ENCODE results near the gene CEP170B. TPM values are rescaled to one million over a fixed set of nuclear protein-coding genes. Genes with fewer than 3 reads are reported as not detected.
"Not testable (repeated sequence)": the region's sequence is repeated elsewhere in the genome, so short reads cannot be mapped to it uniquely, and the experiment has no call there.

Gene CEP170B
- total RNA-seq, 2 donors from 2014 or later, result 3.4 to 3.8 TPM

DNA sequence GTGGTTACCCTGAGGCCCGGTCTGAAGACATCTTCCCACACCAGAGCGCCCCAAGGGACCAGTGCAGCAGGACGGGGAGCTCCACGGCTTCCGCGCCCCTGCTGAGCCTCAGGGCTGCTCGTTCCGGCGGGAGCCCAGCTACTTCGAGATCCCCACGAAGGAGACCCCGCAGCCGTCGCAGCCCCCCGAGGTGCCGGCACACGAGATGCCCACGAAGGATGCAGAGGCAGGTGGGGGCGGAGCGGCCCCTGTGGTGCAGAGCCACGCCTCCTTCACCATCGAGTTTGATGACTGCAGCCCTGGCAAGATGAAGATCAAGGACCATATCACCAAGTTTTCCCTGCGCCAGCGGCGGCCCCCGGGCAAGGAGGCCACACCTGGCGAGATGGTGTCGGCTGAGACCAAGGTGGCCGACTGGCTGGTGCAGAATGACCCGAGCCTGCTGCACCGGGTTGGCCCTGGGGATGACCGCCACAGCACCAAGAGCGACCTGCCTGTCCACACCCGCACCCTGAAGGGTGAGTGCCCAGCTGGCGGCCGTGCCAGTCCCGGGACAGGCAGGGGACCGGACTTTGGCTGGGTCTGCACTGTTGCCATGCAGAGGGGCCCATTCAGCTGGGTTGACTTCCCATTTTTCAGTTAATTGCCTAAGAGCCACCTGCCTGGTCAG lies 18.1 kb downstream of the CEP170B start:
- DNase-seq (ENCODE audit: low spot score) (no peak), ATAC-seq (no peak)
- Mint-ChIP-seq H3K27me3 (no peaks in the 10 kb centered on the region), H3K4me1 (ENCODE audit: low read depth in 2 of 2) (no peaks in the 10 kb centered on the region), H3K27ac (no peak overlapping the region), H3K9me3 (no peaks in the 10 kb centered on the region), H3K36me3 (no peaks in the 10 kb centered on the region), H3K4me3 (no peak overlapping the region)

DNA sequence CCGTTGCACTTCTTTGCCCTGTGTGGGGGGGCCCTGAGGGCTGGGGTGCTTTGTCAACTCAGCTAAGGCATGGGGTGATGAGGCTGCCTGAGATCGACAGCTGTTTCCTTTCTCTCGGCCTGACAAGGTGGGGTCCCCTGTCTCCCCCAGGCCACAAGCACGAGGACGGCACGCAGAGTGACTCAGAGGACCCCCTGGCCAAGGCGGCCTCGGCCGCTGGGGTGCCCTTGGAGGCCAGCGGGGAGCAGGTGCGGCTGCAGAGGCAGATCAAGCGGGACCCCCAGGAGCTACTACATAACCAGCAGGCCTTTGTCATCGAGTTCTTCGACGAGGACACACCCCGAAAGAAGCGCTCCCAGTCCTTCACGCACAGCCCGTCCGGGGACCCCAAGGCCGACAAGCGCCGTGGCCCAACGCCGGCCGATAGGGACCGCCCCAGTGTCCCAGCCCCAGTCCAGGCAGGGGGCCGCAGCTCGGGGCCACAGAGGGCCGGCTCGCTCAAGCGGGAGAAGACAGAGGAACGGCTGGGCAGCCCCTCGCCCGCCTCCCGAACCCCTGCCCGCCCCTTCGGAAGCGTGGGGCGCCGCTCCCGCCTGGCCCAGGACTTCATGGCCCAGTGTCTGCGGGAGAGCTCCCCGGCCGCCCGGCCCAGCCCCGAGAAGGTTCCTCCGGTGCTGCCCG lies 18.8 kb downstream of the CEP170B start:
- ATAC-seq (no peak), DNase-seq (ENCODE audit: low spot score) (no peak)
- Mint-ChIP-seq H3K27me3 (no peaks in the 10 kb centered on the region), H3K4me1 (ENCODE audit: low read depth in 2 of 2) (no peaks in the 10 kb centered on the region), H3K4me3 (no peak overlapping the region), H3K9me3 (no peaks in the 10 kb centered on the region), H3K36me3 (no peaks in the 10 kb centered on the region), H3K27ac (no peak overlapping the region)

DNA sequence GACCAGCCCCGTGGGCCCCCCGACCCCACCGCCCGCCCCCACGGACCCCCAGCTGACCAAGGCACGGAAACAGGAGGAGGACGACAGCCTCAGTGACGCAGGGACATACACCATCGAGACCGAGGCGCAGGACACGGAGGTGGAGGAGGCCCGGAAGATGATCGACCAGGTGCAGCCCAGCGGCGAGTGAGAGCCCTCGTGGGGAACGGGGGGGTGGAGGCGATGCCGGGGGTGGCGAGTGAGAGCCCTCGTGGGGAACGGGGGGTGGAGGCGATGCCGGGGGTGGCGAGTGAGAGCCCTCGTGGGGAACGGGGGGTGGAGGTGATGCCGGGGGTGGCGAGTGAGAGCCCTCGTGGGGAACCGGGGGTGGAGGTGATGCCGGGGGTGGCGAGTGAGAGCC lies 19.3 kb downstream of the CEP170B start:
- DNase-seq (ENCODE audit: low spot score); H3K27ac Mint-ChIP-seq; H3K4me1 Mint-ChIP-seq (ENCODE audit: low read depth in 2 of 2); H3K9me3 Mint-ChIP-seq; ATAC-seq; H3K27me3 Mint-ChIP-seq; H3K4me3 Mint-ChIP-seq; H3K36me3 Mint-ChIP-seq: not testable (repeated sequence)

DNA sequence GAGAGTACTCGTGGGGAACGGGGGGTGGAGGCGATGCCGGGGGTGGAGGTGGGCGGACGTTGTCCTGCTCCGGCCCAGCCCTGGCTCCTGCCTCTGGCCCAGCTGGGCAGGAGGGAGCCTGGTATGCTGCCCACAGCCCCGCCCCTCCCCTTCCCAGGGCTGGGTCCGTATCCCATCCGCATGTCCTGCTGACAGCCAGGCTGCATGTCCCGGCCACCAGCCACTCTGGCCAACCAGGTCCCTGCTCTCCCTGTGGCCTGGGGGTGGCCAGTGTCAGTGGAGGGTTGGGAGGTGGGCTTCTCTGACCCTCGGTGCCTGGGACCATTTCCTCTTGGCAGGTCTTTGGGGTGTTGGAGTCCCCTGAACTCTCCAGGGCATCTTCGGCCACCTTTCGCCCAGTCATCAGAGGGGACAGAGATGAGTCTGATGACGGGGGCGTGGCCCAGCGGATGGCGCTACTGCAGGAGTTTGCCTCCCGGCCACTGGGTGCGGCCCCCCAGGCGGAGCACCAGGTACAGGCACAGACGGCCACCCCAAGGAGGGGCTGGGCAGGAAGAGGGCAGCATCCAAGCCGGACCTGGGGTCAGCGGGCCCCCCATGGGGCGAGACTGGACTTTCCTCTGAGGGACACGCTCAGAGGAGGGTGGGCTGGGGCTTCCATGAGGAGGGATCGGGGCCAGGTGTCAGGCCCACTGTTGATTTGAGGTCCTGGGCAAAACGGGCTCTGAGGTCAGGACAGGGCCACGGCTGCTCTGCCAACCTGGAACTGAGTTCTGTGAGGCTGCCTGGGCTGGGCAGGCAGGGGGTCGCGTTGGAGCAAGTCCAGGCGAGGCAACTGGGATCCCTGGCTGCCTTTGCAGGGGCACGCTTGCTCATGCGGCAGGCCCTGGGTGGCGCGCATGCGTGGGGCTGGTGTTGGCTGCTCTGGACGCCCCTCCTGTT lies 20.2 kb downstream of the CEP170B start:
- H3K9me3 Mint-ChIP-seq, result no peaks in the 10 kb centered on the region
- H3K4me3 Mint-ChIP-seq, result no peak overlapping the region
- ATAC-seq (no peak), DNase-seq (ENCODE audit: low spot score) (no peak)
- no peaks in the 10 kb centered on the region for H3K36me3 Mint-ChIP-seq
- H3K27me3 Mint-ChIP-seq, result no peaks in the 10 kb centered on the region
- no peak overlapping the region for H3K27ac Mint-ChIP-seq
- no peaks in the 10 kb centered on the region for H3K4me1 Mint-ChIP-seq (ENCODE audit: low read depth in 2 of 2)

DNA sequence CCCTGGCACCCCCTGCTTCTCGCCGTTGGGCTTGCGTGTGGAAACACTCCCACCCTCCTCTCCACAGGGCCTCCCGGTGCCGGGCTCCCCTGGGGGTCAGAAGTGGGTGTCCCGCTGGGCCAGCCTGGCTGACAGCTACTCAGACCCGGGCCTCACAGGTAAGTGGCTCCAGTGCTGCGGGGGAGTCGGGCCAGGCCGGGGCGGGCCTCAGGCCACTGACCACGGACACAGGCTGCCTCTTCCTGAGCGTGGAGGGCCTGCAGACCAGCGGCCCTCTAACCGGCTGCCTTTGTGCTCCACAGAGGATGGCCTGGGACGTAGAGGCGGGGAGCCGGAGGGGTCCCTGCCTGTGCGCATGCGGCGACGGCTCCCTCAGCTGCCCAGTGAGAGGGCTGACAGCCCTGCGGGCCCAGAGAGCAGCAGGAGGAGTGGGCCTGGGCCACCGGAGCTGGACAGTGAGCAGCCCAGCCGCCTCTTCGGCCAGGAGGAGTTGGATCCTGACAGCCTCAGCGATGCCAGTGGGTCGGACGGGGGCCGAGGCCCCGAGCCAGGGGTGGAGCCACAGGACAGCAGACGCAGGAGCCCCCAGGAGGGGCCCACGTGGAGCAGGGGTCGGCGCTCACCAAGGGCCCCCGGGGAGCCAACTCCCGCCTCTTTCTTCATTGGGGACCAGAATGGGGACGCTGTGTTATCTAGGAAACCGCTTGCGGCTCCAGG lies 21.1 kb downstream of the CEP170B start:
- H3K27ac Mint-ChIP-seq, result no peak overlapping the region

DNA sequence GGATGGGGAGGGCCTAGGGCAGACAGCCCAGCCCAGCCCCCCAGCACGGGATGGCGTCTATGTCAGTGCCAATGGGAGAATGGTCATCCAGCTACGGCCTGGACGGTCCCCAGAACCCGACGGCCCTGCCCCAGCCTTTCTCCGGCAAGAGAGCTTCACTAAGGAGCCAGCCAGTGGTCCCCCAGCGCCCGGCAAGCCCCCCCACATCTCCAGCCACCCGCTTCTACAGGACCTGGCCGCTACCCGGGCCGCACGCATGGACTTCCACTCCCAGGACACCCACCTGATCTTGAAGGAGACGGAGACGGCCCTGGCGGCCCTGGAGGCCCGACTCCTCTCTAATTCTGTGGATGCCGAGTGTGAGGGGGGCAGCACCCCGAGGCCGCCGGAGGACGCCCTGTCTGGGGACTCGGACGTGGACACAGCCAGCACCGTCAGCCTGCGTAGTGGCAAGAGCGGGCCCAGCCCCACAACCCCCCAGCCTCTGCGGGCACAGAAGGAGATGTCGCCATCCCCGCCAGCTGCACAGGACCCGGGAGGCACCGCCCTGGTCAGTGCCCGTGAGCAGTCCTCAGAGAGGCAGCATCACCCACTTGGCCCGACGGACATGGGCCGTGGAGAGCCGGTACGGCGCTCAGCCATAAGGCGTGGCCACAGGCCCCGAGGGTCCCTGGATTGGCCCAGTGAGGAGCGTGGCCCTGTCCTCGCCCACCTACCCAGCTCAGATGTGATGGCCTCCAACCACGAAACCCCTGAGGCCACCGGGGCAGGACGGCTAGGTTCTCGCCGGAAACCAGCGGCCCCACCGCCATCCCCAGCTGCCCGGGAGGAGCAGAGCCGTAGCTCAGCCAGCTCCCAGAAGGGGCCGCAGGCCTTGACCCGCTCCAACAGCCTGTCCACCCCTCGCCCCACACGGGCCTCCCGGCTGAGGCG lies 21.9 kb downstream of the CEP170B start:
- H3K9me3 Mint-ChIP-seq, result no peaks in the 10 kb centered on the region
- no peaks in the 10 kb centered on the region for H3K36me3 Mint-ChIP-seq
- DNase-seq (ENCODE audit: low spot score) (no peak), ATAC-seq (no peak)
- H3K27ac Mint-ChIP-seq, result no peak overlapping the region
- H3K4me1 Mint-ChIP-seq (ENCODE audit: low read depth in 2 of 2), result no peaks in the 10 kb centered on the region
- H3K4me3 Mint-ChIP-seq, result no peak overlapping the region
- H3K27me3 Mint-ChIP-seq, result no peaks in the 10 kb centered on the region

More for the DNA sequence above, 21.1 kb downstream of the CEP170B start:
- Mint-ChIP-seq H3K27me3 (no peaks in the 10 kb centered on the region), H3K9me3 (no peaks in the 10 kb centered on the region), H3K36me3 (no peaks in the 10 kb centered on the region), H3K4me1 (ENCODE audit: low read depth in 2 of 2) (no peaks in the 10 kb centered on the region), H3K4me3 (no peak overlapping the region)
- no peak for DNase-seq (ENCODE audit: low spot score)
- no peak for ATAC-seq

DNA sequence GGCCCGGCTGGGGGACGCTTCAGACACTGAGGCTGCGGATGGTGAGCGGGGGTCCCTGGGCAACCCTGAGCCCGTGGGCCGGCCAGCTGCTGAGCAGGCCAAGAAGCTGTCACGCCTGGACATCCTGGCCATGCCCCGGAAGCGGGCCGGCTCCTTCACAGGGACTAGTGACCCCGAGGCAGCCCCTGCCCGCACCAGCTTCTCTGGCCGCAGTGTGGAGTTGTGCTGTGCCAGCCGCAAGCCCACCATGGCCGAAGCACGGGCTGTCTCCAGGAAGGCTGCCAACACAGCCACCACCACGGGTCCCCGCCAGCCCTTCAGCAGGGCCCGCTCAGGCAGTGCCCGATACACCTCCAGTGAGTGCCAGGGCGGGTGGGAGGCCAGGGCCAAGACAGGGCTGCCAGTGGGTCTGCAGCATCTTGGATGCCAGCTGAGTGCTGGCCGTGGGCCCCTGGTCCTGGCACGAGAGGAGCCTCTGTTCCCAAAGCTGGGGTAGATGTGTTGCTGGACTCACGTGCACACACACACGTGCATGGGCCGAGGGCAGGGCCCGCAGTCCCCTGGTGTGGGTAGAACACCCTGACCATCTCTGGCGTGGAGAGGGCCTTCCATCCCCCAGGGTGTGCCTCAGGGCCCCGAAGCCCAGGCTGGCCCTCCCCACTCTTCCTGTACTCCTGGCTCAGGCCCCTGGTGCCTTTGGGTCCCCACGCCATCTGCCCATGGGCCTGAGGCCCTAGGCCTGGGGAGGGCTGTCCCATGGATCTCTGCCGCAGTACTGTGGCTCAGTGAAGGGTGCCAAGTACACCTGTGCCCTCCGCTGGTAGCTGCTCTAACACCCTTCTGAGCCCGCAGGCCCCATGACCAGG lies 22.8 kb downstream of the CEP170B start:
- Mint-ChIP-seq H3K4me1 (ENCODE audit: low read depth in 2 of 2) (no peaks in the 10 kb centered on the region), H3K4me3 (no peak overlapping the region), H3K27me3 (no peaks in the 10 kb centered on the region), H3K36me3 (no peaks in the 10 kb centered on the region), H3K9me3 (no peaks in the 10 kb centered on the region), H3K27ac (no peak overlapping the region)
- DNase-seq (ENCODE audit: low spot score), result no peak
- no peak for ATAC-seq

DNA sequence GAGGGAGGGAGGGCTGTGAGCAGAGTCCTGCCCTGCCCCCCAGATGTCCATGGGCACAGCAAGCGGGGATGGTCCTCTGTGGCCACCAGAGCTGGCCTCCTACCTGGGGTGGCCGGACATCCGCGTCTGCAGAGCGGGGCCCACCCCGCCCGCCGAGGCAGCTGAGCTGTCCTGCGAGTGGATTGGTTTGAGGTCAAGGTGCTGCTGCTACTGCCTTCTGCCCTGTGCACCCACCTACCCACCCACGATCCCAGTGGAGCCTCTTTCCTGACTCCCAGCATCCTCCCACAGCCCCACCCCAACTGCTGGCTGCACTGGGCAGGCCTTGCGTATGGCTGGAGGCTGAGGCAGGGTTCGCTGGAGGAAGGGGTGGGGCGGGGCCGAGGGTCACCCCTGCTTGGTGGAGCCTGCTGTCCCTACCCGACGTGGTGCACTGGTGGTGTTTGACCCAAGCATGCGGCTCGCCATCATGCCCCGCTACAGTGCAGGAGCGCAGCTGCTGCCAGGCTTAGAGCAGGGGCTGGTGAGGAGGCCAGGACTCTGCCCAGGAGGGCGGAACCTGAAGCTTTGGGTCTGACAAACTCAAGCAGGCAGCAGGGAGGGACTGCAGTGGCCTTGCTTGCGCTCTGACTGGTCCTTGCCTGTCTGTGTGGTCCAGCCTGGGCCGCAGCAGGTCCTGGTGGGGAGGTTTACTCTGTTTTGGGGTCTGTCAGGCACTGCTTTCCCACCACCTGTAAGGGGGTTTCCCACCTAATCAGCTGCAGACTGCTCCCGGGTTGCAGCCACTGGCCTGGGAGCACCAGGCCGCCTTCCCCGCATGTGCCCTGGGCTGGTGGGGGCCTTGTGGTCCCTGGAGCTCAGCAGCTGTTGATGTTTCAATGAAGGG lies 23.7 kb downstream of the CEP170B start:
- Mint-ChIP-seq H3K9me3 (no peaks in the 10 kb centered on the region), H3K4me3 (no peak overlapping the region), H3K27me3 (no peaks in the 10 kb centered on the region), H3K36me3 (no peaks in the 10 kb centered on the region), H3K27ac (no peak overlapping the region), H3K4me1 (ENCODE audit: low read depth in 2 of 2) (no peaks in the 10 kb centered on the region)
- DNase-seq (ENCODE audit: low spot score), result no peak
- ATAC-seq, result no peak

DNA sequence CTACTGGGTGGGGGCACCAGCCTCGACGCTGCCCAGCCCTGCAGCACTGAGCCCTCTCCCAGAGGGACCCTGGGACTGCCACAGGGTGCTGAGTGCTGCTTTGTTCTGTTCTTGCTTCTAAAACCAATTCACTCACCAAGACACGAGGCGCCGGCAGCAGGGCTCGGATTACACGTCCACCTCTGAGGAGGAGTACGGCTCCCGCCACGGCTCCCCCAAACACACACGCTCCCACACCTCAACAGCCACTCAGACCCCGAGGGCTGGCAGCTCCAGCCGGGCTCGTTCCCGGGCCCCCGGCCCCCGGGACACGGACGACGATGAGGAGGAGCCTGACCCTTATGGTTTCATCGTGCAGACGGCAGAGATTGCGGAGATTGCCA lies 24.3 kb downstream of the CEP170B start:
- Mint-ChIP-seq H3K27ac (no peak overlapping the region), H3K36me3 (no peaks in the 10 kb centered on the region), H3K4me3 (no peak overlapping the region), H3K4me1 (ENCODE audit: low read depth in 2 of 2) (no peaks in the 10 kb centered on the region), H3K9me3 (no peaks in the 10 kb centered on the region), H3K27me3 (no peaks in the 10 kb centered on the region)
- ATAC-seq, result no peak
- DNase-seq (ENCODE audit: low spot score), result no peak

DNA sequence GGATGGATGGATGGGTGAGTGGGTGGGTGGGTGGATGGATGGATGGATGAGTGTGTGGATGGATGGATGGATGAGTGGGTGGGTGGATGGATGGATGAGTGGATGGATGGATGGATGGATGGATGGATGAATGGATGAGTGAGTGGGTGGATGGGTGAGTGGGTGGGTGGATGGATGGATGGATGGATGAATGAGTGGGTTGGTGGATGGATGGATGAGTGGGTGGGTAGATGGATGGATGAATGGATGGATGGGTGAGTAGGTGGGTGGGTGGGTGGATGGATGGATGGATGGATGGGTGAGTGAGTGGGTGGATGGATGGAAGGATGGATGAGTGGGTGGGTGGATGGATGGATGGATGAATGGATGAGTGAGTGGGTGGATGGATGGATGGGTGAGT lies 25.2 kb downstream of the CEP170B start:
- not testable (repeated sequence) for DNase-seq (ENCODE audit: low spot score); H3K27me3 Mint-ChIP-seq; ATAC-seq; H3K36me3 Mint-ChIP-seq; H3K9me3 Mint-ChIP-seq; H3K27ac Mint-ChIP-seq; H3K4me3 Mint-ChIP-seq; H3K4me1 Mint-ChIP-seq (ENCODE audit: low read depth in 2 of 2)

DNA sequence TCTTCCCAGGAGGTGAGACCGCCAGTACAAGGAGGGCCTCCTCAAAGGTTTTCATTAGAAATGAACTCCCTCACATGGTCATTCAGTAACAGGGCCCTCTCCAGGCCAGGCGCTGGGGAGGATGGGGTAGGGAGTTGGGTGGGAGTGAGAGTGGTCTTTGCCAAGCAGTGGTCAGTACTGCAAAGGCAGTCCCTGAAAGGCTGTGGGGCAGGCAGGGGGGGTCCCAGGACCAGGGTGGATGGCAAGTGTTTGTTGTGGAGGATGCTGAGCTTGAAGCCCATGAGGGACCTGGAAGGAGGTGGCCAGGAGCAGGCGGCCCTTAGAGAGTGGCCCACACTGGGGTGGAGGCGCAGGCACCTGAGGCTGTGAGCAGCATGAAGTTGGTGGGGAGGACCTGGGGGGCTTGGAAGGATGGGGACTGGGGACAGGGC lies 26.1 kb downstream of the CEP170B start:
- no peaks in the 10 kb centered on the region for H3K4me1 Mint-ChIP-seq (ENCODE audit: low read depth in 2 of 2)
- H3K27me3 Mint-ChIP-seq, result no peaks in the 10 kb centered on the region
- H3K36me3 Mint-ChIP-seq, result no peaks in the 10 kb centered on the region
- H3K27ac Mint-ChIP-seq, result no peak overlapping the region
- H3K9me3 Mint-ChIP-seq, result no peaks in the 10 kb centered on the region
- DNase-seq (ENCODE audit: low spot score), result no peak
- no peak overlapping the region for H3K4me3 Mint-ChIP-seq
- ATAC-seq, result no peak
